HG03066 (cell line): ENCODE data around the gene SMU1.
"Not testable (repeated sequence)": the region's sequence is repeated elsewhere in the genome, so short reads cannot be mapped to it uniquely, and the experiment has no call there.

Source experiments
- ATAC-seq: cut with Tn5 transposase; IDR thresholded peaks from one replicate; pipeline ENCODE4 v1.9.1; 2021; ENCODE audit warnings: low read depth; ENCODE audit not compliant: unreplicated experiment

Gene SMU1

DNA sequence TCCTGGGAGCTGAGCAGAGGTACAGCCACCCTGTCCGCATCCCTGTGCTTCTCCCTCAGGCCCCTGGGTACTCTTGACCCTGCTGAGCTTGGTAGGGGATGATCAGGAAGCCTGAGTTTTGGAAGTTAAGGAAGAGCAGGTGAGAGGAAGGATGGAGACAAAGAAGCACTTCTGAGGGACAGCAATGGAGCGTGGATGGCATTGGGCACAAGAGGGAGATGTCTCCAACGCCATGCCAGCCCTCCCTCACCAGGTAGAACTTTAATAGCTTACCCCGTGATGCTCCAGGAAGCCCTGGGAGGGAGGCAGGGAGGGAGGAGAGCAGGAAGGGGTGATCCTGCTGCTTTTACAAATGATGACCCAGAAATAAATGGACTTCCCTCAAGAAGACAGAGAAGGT, 29.9 kb upstream of the SMU1 start:
- no peak for ATAC-seq

DNA sequence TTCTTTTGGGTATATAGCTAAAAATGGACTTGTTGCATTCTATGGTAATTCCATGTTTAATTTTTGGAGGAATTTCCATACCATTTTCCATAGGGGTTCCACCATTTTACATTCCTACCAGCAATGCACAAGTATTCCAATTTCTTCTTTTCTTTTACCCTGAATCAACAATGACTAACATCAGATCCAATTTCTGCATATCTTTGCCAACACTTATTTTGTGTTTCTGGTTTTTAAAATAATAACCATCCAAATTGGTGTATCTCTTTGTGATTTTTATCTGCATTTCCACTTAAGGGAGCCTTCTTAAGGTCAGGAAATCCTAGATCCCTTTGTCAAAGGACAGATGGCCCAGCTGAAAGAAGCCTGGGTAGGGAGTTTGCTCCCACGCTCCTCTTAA, 29.5 kb upstream of the SMU1 start:
- no peak for ATAC-seq

DNA sequence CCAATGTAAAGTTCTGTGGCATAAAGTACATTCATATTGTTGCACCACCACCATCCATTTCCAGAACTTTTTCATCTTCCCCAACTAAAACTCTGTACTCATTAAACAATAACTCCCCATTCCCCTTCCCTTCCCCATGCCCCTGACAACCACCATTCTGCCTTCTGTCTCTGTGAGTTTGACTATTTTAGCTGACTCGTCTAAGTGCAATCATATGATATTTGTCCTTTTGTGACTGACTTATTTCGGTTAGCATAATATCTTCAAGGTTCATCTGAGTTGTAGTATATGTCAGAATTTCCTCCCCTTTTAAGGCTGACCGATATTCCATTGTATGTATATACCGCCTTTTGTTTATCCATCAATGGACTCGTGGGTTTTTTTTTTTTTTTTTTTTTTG, 29.0 kb upstream of the SMU1 start:
- ATAC-seq, result no peak

DNA sequence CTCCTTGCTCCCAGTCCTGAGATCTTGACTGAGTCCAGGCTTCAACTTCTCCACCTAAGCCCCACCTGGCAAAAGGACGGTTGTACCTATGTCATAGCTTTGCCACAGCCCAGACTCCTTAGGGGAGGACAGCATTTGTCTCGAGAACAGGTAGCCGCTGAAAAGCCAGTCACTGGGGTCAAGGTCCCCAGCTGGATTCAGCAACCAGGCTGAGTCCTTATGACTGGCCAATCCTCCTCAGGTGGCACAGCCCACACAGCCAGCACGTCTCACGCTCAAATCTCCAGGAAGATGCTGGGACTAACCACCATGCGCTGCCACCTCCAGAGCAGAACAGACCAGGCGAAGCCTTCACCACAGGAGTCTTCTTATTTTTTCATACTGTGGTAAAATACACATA, 27.9 kb upstream of the SMU1 start:
- ATAC-seq, result no peak

DNA sequence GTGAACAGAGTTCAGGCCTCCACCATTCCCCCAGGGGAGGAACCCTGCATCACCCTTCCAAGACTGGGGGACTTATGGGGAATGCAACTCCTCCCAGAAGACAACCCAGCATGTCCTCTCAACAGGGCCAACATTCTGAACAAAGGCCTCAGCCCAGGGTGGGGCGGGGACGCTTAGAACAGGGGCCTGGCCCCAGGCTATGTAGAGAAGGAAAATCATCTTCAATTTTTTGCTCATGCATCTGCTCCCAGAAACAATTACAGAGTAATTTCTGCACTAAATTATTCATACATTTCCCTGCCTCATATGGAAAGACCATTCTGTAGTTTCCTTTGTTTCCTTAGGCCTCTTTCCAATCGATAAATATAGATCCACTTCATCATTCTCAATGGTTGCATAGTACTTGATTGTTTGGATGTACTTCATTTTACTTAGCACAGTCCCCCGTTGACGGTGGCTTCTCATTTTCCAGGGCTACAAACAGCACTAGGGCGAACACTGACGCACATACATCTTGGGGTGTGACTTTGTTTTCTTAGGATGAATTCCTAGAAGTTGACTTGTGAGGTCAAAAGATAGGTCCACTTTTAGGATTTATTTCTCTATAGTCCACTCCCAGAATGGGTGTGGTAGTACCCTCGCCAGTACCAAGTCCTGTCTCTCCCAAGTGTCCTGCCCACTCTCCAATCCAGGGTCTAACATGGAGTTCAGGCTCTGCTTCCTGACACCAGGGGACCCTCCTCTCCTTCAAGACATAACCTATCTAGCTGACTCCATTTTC, 27.2 kb upstream of the SMU1 start:
- ATAC-seq, result no peak

DNA sequence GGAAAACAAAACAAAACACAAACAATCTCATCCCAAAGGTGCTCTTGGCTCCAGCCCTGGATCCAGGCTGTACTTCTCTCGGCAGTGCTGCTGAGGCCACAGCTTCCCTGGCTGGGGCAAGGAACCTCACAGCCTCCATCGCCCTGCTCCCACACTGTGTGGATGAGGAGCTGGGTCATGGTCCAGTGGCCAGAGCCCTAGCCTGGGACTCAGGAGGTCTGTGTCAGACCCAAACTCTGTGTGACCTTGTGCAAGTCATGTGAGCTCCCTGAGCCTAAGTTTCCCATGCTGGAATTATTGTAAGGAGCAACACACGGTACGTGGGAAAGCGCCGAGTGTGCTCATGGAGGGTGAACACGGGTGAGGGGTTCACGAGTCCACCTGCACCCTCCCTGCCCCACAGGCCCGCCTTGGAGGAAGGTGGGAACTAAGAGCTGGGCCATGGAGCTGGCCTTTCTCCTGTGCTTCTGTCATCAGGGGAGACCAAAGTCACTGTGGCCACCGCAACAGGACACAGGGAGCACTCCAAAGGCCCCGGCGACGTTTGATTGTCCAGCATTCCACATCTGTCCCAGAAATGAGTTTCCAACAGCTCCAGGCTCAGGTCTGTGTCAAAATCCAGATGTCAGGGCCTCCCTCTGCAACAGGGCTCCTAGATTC, 26.2 kb upstream of the SMU1 start:
- ATAC-seq, result no peak

DNA sequence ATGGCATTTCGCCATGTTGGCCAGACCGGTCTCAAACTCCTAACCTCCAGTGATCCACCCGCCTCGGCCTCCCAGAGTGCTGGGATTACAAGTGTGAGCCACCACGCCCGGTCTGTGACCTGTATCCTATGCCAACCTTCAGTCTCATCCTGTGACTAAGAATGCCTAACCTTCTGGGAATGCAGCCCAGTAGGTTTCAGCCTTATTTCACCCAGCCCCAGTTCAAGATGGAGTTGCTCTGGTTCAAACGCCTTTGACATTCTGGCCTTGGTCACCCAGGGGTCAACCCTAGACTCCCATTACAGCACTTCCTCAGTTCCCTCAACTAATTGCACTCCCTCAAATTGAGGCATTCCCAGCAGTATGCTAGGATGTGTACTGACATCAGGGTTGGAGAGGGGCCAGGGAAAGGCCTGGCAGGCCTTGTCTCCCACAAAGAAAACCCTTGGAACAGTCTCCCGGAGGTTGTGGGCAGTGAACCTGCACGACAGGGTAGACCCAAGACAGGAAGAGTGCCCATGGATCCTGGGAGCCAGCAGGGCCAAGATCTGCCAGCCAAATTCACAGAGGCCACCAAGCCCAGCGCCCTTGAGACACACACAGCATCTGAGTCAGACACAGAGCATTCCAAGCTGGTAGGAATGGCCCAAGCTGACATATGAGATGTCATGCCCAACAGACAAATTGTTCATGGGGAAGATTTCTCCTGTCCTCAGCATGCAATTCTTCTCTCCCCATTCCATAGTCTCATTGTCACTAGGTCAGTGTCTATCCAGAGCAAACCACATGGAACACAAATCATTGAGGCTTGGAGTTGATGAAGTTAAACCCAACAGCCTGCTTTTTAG, 24.9 kb upstream of the SMU1 start:
- ATAC-seq, result no peak

DNA sequence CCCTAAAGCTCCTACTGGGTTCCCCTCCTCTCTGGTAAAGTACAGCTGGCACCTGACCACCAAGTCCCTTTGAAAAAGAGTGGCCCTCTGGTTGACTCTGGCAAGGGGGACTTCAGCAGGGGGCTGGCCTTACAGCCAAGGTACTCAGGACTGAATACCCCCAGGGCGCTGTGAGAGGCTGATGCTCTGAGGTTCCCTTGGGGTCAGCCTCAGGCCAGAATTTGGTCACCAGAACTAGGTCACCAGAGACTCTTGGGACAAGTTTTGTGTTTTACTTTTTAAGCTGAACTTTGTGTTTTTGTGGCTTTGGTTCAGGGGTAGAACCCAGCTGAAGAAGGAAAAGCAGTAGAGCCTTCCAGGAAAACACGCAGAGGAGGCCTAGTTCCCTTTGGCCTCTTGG, 23.3 kb upstream of the SMU1 start:
- no peak for ATAC-seq

DNA sequence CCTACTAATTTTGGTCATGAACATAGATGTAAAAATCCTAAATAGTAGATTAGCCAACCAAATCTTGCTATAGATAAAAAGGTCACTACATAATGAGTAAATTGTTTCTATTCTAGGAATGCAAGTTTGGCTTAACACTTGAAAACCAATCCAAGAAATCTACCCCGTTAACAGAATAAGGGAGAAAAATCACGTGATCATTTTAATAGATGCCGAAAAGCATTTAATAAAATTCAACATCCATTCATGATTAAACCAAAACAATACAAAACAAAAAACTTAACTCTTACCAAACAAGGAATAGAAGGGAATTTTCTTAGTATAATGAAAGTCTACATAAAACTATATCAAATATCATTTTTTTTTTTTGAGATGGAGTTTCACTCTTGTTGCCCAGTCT, 20.7 kb upstream of the SMU1 start:
- no peak for ATAC-seq

DNA sequence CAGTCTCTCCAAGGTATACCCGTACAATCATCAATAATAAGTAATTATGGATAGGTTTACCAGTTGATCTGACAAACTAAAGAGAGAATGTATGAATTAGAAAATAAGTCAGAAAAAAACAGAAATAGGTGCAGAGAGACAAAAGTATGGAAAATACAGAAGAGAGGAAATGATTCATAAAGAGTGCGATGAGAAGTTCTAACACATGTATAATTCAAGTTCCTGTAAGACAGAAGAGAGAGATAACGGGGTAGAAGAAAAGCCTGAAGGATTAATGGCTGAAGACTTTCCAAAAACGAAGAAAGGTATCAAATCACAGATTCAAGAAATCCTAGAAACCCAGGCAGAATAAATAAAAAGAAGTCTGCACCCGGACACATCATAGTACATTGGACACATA, 16.2 kb upstream of the SMU1 start:
- no peak for ATAC-seq

DNA sequence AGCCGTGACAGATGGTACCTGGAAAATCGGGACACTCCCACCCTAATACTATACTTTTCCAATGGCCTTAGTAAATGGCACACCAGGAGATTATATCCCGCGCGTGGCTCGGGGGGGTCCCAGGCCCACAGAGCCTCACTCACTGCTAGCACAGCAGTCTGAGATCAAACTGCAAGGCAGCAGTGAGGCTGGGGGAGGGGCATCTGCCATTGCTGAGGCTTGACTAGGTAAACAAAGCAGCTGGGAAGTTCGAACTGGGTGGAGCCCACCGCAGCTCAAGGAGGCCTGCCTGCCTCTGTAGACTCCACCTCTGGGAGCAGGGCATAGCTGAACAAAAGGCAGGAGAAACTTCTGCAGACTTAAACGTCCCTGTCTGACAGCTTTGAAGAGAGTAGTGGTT, 9.2 kb upstream of the SMU1 start:
- ATAC-seq, result not testable (repeated sequence)

DNA sequence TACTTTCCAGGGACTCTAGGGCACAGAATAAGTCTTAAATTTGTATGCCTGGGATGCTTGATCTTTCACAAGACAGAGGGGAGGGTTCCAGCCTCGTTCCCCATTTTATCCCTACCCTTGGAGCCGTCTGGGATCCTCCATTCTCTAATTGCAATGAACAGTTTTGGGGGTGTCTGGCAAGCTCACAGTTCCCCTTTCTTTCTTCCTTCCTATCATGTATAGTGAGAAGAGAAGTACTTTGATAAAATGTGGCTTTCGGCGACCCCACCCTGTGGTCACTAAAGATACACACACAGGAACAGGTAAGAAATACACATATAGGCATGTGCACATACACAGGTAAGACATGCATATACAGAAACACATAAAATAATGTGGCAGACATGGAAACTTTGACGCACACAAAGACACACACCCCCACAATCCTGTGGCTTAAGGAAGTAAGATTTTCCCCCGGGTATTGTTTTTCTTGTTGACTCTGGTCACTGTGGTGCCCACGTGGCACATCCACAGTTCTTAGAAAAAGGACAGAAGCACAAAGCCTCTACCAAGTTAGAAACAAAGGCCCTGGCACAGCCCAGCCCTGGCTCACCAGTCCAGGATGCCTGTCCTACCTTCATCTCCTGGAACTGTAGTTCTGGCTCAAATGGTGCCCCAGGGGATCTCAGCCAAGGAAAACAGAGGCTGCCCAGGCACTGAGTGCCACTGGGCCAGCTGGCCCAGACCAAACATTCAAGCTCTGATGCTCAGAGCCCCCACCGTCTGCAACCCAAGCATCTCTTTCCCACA, 6.3 kb upstream of the SMU1 start:
- no peak for ATAC-seq

DNA sequence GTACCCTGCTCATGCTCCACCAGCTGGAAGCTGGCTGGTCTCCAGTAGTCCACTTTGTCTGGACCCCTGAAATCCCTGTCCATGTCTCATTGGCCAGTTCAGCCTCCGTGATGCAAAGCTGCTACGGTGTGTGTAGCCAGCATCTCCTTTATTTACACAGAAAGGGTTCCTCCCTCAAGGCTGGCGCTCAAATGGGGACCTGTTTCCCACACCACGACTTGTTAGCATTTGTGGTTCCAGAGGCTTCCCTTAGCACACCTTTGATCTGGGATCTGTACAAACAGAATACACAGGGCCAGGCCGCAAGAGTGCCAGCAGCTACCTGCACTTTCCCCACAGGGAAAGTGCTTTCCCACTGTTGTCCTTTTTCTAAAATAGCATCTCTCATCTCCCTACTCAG, 5.7 kb upstream of the SMU1 start:
- ATAC-seq, result no peak

DNA sequence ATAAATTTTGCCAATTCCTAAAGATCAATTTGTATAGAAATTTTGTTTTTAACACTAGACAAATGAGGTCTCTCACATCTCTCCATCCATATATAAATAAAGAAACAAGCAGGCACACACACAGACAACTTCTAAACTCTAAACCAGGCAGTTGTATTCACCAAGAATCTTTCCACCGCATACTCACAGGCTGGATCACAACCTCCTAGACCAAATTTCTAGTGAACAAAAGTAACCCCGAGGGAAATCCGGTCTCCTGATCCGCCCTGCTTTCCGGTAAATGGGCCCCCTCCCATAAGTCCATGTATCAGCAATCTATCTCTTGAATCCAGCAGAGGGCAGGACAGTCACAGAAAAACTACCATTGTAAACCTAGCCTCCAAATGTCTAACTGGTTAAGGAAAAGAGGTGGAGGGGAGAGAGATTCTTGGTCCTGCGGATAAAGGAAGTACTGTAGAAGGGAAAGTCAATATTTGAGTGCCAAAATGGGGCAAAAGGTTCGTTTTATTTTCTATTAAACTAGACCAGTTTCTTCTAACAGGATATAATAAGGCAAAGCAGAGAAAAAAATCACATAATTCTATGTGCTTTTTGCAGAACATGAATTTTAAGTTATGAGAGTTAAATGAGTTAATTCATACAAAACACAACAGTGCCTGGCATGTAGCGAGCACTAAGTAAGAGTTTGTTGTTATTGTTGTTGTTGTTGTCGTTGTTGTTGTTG, 4.8 kb upstream of the SMU1 start:
- ATAC-seq, result peak; percentile 37

DNA sequence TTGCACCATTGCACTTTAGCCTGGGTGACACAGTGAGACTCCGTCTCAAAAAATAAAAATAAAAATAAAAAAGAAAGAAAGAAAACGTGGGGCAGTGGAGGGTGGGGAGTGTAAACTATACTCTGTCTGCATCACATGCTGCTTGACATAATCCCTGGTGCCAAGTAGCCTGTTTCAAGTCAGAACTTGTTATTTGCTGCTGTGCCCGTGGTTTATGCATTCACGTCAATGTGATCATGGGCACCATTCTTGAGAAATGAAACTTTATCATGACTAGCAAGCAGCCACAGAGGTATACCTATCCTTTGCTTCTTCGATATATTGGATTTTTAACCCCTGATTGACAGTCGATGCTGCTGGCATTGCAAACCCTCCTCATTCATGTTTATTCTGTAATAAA, 4.1 kb upstream of the SMU1 start:
- ATAC-seq, result no peak

DNA sequence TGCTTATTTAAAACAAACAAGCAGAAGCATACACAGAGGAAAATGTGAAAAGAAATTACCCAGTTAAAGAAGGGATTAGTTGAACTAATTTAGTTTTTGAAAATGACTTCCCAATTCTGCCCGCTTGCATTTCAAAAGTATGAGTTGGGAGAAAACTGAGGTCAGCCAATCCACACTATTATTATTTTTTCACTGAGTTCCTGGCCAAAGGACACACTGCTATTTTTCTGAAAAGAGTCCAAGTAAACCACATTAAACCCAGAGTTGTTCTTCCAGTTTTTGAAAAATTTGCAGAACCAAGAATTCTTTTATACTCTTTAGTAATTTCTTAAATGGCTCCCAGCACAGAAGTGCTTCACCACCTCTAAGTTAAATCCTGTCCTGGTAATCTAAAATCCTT, 7.5 kb downstream of the SMU1 start:
- ATAC-seq, result no peak

DNA sequence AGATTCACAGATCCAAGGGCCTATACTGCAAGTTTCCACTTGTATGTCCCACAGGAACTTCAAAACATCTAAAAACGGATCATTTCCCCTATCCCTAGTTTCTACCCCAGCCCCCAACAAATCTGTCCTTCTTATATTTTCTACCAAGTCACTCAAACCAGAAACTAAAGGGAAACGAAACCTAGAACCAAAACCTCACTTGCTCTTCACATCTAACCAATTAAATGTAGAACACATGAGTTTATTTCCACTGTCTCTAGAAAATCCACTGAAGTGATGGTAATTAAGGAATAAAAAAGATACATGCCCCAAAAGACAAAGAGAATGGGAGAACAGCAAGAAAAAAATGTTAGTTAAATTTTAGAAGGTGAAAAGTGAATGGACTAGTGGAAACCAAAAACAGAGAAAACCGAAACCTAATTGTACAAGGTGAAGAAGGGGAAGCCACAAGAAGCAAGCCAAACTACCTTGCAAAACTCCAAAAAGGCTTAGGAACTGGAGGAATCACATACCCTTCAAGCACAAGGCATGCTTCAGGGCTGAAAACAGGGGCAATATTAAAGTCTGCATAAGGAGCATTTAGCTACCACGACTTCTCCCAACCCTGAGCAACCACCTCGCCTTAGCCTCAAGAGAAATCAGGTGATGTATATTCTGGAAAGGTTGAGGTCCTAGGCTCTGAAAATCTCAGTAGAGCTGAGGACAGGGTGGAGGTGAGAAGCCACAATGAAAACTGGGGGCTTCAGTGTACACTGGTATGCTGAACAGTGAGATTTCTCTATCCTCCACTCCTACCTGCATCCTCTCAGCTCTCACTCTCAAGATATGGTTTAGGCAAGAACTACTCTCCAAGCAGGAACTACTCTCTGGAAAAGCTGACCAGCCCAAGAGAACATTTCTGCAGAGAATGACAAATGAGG, 11.1 kb downstream of the SMU1 start:
- ATAC-seq, result peak; percentile 73

DNA sequence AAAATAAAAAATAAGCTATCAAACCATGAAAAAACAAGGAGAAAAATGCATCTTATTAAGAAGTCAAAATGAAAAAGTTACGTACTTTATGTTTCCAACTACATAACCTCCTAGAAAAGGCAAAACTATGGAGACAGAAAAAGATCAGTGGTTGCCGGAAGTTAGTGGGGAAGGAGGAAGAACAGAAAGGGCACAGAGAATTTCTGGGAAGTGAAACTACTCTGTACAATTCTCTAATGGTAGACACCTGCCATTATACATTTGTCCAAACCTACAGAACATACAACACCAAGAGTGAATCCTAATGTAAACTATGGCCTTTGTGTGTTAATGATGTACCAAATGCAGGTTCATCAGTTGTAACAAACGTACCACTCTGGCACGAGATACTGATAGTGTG, 25.3 kb downstream of the SMU1 start:
- no peak for ATAC-seq
